ENCODE data around the gene STX11. TPM values are rescaled to one million over a fixed set of nuclear protein-coding genes. Genes with fewer than 3 reads are reported as not detected.
"Not testable (repeated sequence)": the region's sequence is repeated elsewhere in the genome, so short reads cannot be mapped to it uniquely, and the experiment has no call there.

STX11 gene
- total and polyA plus RNA-seq, 2 experiments from 2014 or later: 0.98 to 1.6 TPM

- TF ChIP-seq CTCF (IDR thresholded peaks at IDR 0.05; ENCODE audit: low read depth, low read length): no peak
- Histone ChIP-seq H3K36me3 (no peaks in the 10 kb centered on the region), H3K27ac (no peak overlapping the region), H3K9me3 (ENCODE audit: low read depth) (no peaks in the 10 kb centered on the region), H3K4me3 (no peak overlapping the region), H3K27me3 (no peaks in the 10 kb centered on the region), H3K4me1 (ENCODE audit: low read depth) (peaks cover 11% of the 10 kb centered on the region)
- DNase-seq (ENCODE audit: low read depth in 1 of 2, low spot score in 1 of 2): no peak
Observed at GRCh38 chr6:144179828-144180227, 29.5 kb downstream of the STX11 start.

GRCh38 chr6:144180354-144180753 is 30.0 kb downstream of the STX11 start:
- not testable (repeated sequence) for H3K9me3 ChIP-seq (ENCODE audit: low read depth); H3K27ac ChIP-seq; H3K27me3 ChIP-seq; DNase-seq (ENCODE audit: low read depth in 1 of 2, low spot score in 1 of 2); H3K36me3 ChIP-seq; H3K4me3 ChIP-seq
- peaks cover 11% of the 10 kb centered on the region for H3K4me1 ChIP-seq (ENCODE audit: low read depth)

GRCh38 chr6:144181639-144182038 is 31.3 kb downstream of the STX11 start:
- H3K4me1 ChIP-seq (ENCODE audit: low read depth): peaks cover 6% of the 10 kb centered on the region
- H3K27me3 ChIP-seq: no peaks in the 10 kb centered on the region
- no peaks in the 10 kb centered on the region for H3K36me3 ChIP-seq
- no peaks in the 10 kb centered on the region for H3K9me3 ChIP-seq (ENCODE audit: low read depth)
- no peak overlapping the region for H3K27ac ChIP-seq
- no peak for TF ChIP-seq CTCF (IDR thresholded peaks at IDR 0.05; ENCODE audit: low read depth, low read length)
- no peak overlapping the region for H3K4me3 ChIP-seq
- peak in 1 of 2 donors; percentile 59 for DNase-seq (ENCODE audit: low read depth in 1 of 2, low spot score in 1 of 2)

GRCh38 chr6:144184186-144184585 is 33.9 kb downstream of the STX11 start:
- not testable (repeated sequence) for H3K27ac ChIP-seq; H3K9me3 ChIP-seq (ENCODE audit: low read depth); H3K36me3 ChIP-seq; DNase-seq (ENCODE audit: low read depth in 1 of 2, low spot score in 1 of 2); H3K4me1 ChIP-seq (ENCODE audit: low read depth); H3K4me3 ChIP-seq; H3K27me3 ChIP-seq

- H3K9me3 ChIP-seq (ENCODE audit: low read depth): no peaks in the 10 kb centered on the region
- TF ChIP-seq CTCF (IDR thresholded peaks at IDR 0.05; ENCODE audit: low read depth, low read length): no peak
- no peak overlapping the region for H3K27ac ChIP-seq
- H3K27me3 ChIP-seq: no peaks in the 10 kb centered on the region
- H3K4me1 ChIP-seq (ENCODE audit: low read depth): peaks cover 3% of the 10 kb centered on the region
- DNase-seq (ENCODE audit: low read depth in 1 of 2, low spot score in 1 of 2): no peak
- no peak overlapping the region for H3K4me3 ChIP-seq
- H3K36me3 ChIP-seq: no peaks in the 10 kb centered on the region
Observed at GRCh38 chr6:144185133-144185836, 35.0 kb downstream of the STX11 start.

- no peak for TF ChIP-seq CTCF (IDR thresholded peaks at IDR 0.05; ENCODE audit: low read depth, low read length)
- H3K9me3 ChIP-seq (ENCODE audit: low read depth): no peaks in the 10 kb centered on the region
- H3K4me3 ChIP-seq: no peak overlapping the region
- peaks cover 3% of the 10 kb centered on the region for H3K4me1 ChIP-seq (ENCODE audit: low read depth)
- H3K27ac ChIP-seq: no peak overlapping the region
- no peaks in the 10 kb centered on the region for H3K27me3 ChIP-seq
- no peak for DNase-seq (ENCODE audit: low read depth in 1 of 2, low spot score in 1 of 2)
- H3K36me3 ChIP-seq: no peaks in the 10 kb centered on the region
Observed at GRCh38 chr6:144186817-144187625, 36.7 kb downstream of the STX11 start.

Measured in cardiac muscle cell (in vitro differentiated cells and primary cell).